B cell (primary cell): ENCODE data around the gene PVALEF.

Experiments
- EZH2 ChIP-seq: IDR thresholded peaks from 2 replicates; pipeline ENCODE4 v1.6.1; 2012; ENCODE audit warnings: borderline replicate concordance, low read depth, mild to moderate bottlenecking, moderate library complexity, low read length; ENCODE audit not compliant: insufficient read depth, poor library complexity, severe bottlenecking
- TF ChIP-seq, protein P1 (sequence below): fragments of 200-600 bp; IDR thresholded peaks from one replicate; pipeline ENCODE4 v1.8.0; 2022; ENCODE audit warnings: antibody characterized with exemption, mild to moderate bottlenecking

- TF ChIP-seq, protein P1, sequence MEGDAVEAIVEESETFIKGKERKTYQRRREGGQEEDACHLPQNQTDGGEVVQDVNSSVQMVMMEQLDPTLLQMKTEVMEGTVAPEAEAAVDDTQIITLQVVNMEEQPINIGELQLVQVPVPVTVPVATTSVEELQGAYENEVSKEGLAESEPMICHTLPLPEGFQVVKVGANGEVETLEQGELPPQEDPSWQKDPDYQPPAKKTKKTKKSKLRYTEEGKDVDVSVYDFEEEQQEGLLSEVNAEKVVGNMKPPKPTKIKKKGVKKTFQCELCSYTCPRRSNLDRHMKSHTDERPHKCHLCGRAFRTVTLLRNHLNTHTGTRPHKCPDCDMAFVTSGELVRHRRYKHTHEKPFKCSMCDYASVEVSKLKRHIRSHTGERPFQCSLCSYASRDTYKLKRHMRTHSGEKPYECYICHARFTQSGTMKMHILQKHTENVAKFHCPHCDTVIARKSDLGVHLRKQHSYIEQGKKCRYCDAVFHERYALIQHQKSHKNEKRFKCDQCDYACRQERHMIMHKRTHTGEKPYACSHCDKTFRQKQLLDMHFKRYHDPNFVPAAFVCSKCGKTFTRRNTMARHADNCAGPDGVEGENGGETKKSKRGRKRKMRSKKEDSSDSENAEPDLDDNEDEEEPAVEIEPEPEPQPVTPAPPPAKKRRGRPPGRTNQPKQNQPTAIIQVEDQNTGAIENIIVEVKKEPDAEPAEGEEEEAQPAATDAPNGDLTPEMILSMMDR = no peak
- TF ChIP-seq EZH2 = no peak
Observed at GRCh38 chr17:81196505-81197408, 31.4 kb downstream of the PVALEF start.
